ENCODE measurements around the gene BHLHE23. TPM values are rescaled to one million over a fixed set of nuclear protein-coding genes. Genes with fewer than 3 reads are reported as not detected.
A peak's percentile ranks its signal among the peaks of the same experiment; 100 is the strongest.

Gene BHLHE23
- total RNA-seq, 1 donor from 2014 or later: not detected

GRCh38 chr20:63052571-63053431, 46.0 kb upstream of the BHLHE23 start:
- Mint-ChIP-seq H3K4me3 (ENCODE audit: unreplicated experiment) (no peak overlapping the region), H3K9me3 (ENCODE audit: low read depth) (peaks cover 3% of the 10 kb centered on the region), H3K36me3 (ENCODE audit: low read depth) (no peaks in the 10 kb centered on the region), H3K27me3 (ENCODE audit: low read depth) (peaks cover 19% of the 10 kb centered on the region), H3K27ac (ENCODE audit: unreplicated experiment) (no peak overlapping the region), H3K4me1 (ENCODE audit: low read depth) (no peaks in the 10 kb centered on the region)
- DNase-seq (ENCODE audit: low spot score): peak; percentile 75
- TF ChIP-seq, protein P1, sequence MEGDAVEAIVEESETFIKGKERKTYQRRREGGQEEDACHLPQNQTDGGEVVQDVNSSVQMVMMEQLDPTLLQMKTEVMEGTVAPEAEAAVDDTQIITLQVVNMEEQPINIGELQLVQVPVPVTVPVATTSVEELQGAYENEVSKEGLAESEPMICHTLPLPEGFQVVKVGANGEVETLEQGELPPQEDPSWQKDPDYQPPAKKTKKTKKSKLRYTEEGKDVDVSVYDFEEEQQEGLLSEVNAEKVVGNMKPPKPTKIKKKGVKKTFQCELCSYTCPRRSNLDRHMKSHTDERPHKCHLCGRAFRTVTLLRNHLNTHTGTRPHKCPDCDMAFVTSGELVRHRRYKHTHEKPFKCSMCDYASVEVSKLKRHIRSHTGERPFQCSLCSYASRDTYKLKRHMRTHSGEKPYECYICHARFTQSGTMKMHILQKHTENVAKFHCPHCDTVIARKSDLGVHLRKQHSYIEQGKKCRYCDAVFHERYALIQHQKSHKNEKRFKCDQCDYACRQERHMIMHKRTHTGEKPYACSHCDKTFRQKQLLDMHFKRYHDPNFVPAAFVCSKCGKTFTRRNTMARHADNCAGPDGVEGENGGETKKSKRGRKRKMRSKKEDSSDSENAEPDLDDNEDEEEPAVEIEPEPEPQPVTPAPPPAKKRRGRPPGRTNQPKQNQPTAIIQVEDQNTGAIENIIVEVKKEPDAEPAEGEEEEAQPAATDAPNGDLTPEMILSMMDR (IDR thresholded peaks at IDR 0.05): no peak

DNA sequence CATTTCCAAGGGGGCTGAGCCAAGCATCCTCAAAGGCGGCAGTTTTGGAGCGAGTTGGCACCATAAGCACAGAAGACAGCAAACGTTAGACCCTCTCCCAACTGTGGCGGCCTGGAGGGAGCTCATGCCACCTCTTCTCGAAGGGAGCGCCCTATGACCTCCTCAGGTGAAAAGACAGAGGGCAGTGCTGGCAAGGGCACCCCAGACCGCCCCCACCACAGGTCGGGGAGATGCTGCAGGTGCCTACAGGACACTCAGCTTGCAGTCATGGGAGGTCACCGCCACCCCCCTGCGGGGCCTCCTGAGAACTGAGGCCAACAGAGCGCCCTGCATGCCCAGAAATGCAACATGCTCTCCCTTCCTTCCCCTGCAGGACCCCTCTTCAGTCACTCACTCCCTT, 45.1 kb upstream of the BHLHE23 start:
- Mint-ChIP-seq H3K9me3 (ENCODE audit: low read depth) (peaks cover 3% of the 10 kb centered on the region), H3K4me3 (ENCODE audit: unreplicated experiment) (no peak overlapping the region), H3K27ac (ENCODE audit: unreplicated experiment) (no peak overlapping the region), H3K27me3 (ENCODE audit: low read depth) (peaks cover 23% of the 10 kb centered on the region), H3K4me1 (ENCODE audit: low read depth) (no peaks in the 10 kb centered on the region), H3K36me3 (ENCODE audit: low read depth) (no peaks in the 10 kb centered on the region)
- peak; percentile 90 for DNase-seq (ENCODE audit: low spot score)
- TF ChIP-seq, protein P1 (IDR thresholded peaks at IDR 0.05): no peak

- DNase-seq (ENCODE audit: low spot score): peak; percentile 73
- no peaks in the 10 kb centered on the region for H3K36me3 Mint-ChIP-seq (ENCODE audit: low read depth)
- H3K4me1 Mint-ChIP-seq (ENCODE audit: low read depth): no peaks in the 10 kb centered on the region
- H3K4me3 Mint-ChIP-seq (ENCODE audit: unreplicated experiment): no peak overlapping the region
- H3K9me3 Mint-ChIP-seq (ENCODE audit: low read depth): peaks cover 3% of the 10 kb centered on the region
- H3K27ac Mint-ChIP-seq (ENCODE audit: unreplicated experiment): no peak overlapping the region
- TF ChIP-seq, protein P1 (IDR thresholded peaks at IDR 0.05): no peak
- peaks cover 25% of the 10 kb centered on the region for H3K27me3 Mint-ChIP-seq (ENCODE audit: low read depth)
Measured at GRCh38 chr20:63051186-63051860, 44.6 kb upstream of the BHLHE23 start.

DNA sequence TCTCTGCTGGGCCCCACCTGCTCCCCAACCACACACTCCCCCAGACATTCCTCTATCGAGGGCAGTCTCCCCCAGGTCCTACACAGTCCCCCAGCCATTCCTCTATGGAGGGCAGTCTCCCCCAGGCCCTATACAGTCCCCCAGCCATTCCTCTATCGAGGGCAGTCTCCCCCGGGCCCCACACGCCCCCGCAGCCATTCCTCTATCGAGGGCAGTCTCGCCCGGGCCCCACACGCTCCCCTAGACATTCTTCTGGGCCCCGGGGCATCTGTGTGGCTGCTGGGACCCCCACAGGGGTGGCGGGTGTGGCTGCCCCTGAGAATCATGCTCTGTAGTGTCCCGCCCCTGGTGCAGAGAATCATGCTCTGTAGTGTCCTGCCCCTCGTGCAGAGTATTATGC, 43.6 kb upstream of the BHLHE23 start:
- DNase-seq (ENCODE audit: low spot score): peak; percentile 61
- Mint-ChIP-seq H3K4me1 (ENCODE audit: low read depth) (no peaks in the 10 kb centered on the region), H3K27me3 (ENCODE audit: low read depth) (peaks cover 31% of the 10 kb centered on the region), H3K27ac (ENCODE audit: unreplicated experiment) (no peak overlapping the region), H3K4me3 (ENCODE audit: unreplicated experiment) (no peak overlapping the region), H3K36me3 (ENCODE audit: low read depth) (no peaks in the 10 kb centered on the region), H3K9me3 (ENCODE audit: low read depth) (peaks cover 3% of the 10 kb centered on the region)
- TF ChIP-seq, protein P1 (IDR thresholded peaks at IDR 0.05): no peak

GRCh38 chr20:63049561-63050221, 42.9 kb upstream of the BHLHE23 start:
- peaks cover 3% of the 10 kb centered on the region for H3K9me3 Mint-ChIP-seq (ENCODE audit: low read depth)
- H3K4me3 Mint-ChIP-seq (ENCODE audit: unreplicated experiment): no peak overlapping the region
- no peaks in the 10 kb centered on the region for H3K4me1 Mint-ChIP-seq (ENCODE audit: low read depth)
- no peak overlapping the region for H3K27ac Mint-ChIP-seq (ENCODE audit: unreplicated experiment)
- peaks cover 34% of the 10 kb centered on the region for H3K27me3 Mint-ChIP-seq (ENCODE audit: low read depth)
- TF ChIP-seq, protein P1 (IDR thresholded peaks at IDR 0.05): no peak
- no peaks in the 10 kb centered on the region for H3K36me3 Mint-ChIP-seq (ENCODE audit: low read depth)
- DNase-seq (ENCODE audit: low spot score): peak; percentile 81

All from chondrocyte (in vitro differentiated cells).